ENCODE results near the gene OR13G1. TPM values are rescaled to one million over a fixed set of nuclear protein-coding genes. Genes with fewer than 3 reads are reported as not detected.

Gene OR13G1
- total RNA-seq, 1 donor from 2014 or later, result not detected

DNA sequence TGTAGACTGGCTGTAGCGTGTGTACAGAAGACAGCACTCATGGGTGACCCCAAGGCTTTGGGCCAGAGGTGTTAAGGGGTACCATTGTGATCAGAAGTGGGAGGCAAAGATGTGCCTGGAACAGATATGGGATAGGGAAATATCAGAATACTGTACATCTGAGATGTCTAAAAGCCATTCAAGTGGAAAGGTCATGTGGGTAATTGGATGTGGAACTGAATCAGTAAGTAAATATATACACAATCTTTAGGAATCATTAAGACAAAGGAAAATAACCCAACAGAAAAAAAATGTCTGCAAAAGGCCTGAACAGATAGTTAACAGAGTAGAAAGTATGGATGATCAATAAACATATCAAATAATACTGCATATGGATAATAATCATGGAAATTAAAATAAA, 26.5 kb downstream of the OR13G1 start:
- Mint-ChIP-seq H3K27me3 (ENCODE audit: insufficient read depth, low read depth) (peaks cover 2% of the 10 kb centered on the region), H3K4me3 (no peak overlapping the region)

DNA sequence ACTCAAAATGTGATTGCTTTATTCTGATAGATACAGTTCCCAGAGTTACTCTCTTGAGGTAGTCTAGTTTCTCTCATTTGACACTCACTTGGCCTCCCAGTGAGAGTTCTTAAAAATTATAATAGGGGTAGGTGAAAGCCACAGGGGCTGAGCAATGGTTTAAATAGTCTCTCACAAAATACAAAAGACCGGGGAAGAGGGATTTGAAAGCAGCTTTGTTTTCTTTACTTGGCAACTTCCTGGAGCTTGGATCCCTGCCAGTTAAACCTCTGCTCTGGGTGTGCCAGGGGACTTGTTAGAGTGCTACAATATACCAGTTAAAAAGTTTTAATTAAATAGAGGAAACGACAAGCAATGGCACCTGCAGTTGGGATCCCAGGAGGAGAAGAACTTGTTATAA, 31.7 kb downstream of the OR13G1 start:
- no peak overlapping the region for H3K4me3 Mint-ChIP-seq
- H3K27ac ChIP-seq, result peak overlapping the region; percentile 72

More for the DNA sequence above, 26.5 kb downstream of the OR13G1 start:
- Histone ChIP-seq H3K4me3 (no peak overlapping the region), H3K27me3 (no peaks in the 10 kb centered on the region), H3K9me3 (ENCODE audit: low read depth) (no peaks in the 10 kb centered on the region), H3K4me1 (peaks cover 14% of the 10 kb centered on the region), H3K79me2 (ENCODE audit: low read depth) (no peaks in the 10 kb centered on the region), H4K20me1 (ENCODE audit: low read depth) (no peaks in the 10 kb centered on the region), H2AFZ (replicated peaks) (no peak overlapping the region), H3K27ac (no peak overlapping the region), H3K4me2 (no peak overlapping the region), H3K9ac (no peak overlapping the region), H3F3A (ENCODE audit: low read depth) (peaks cover 2% of the 10 kb centered on the region), H3K36me3 (no peaks in the 10 kb centered on the region)
- TF ChIP-seq EZH2 (IDR thresholded peaks at IDR 0.05), result no peak
- TF ChIP-seq EZH2phosphoT487 (IDR thresholded peaks at IDR 0.05), result no peak
- TF ChIP-seq, protein P1, sequence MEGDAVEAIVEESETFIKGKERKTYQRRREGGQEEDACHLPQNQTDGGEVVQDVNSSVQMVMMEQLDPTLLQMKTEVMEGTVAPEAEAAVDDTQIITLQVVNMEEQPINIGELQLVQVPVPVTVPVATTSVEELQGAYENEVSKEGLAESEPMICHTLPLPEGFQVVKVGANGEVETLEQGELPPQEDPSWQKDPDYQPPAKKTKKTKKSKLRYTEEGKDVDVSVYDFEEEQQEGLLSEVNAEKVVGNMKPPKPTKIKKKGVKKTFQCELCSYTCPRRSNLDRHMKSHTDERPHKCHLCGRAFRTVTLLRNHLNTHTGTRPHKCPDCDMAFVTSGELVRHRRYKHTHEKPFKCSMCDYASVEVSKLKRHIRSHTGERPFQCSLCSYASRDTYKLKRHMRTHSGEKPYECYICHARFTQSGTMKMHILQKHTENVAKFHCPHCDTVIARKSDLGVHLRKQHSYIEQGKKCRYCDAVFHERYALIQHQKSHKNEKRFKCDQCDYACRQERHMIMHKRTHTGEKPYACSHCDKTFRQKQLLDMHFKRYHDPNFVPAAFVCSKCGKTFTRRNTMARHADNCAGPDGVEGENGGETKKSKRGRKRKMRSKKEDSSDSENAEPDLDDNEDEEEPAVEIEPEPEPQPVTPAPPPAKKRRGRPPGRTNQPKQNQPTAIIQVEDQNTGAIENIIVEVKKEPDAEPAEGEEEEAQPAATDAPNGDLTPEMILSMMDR (IDR thresholded peaks at IDR 0.05), result no peak
- H3K4me1 Mint-ChIP-seq, result peaks cover 9% of the 10 kb centered on the region
- H3K36me3 Mint-ChIP-seq, result no peaks in the 10 kb centered on the region
- H3K9me3 Mint-ChIP-seq, result no peaks in the 10 kb centered on the region
- DNase-seq (ENCODE audit: low spot score), result no peak
- no peak overlapping the region for H3K27ac Mint-ChIP-seq

DNA sequence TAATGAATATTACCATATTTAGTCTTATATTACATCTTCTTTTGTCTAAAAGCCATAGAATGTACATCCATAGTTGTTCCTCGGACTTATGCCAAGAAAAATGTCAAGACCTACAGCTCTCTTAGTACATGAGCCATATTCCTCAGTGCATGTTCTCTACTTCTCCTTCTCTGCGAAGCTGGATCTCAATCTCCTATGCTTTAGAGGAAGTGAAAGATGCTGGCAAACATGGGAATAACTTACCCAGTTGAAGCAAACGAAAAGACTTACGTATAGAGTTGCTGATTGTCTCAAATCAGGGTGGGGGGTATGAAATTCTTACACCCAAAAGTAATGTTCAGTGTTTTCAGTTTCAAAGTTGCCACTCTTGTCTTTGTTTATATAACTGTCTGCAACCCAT, 32.7 kb downstream of the OR13G1 start:
- no peaks in the 10 kb centered on the region for H3K79me2 ChIP-seq (ENCODE audit: low read depth)
- H4K20me1 ChIP-seq (ENCODE audit: low read depth), result no peaks in the 10 kb centered on the region
- Mint-ChIP-seq H3K4me1 (peaks cover 20% of the 10 kb centered on the region), H3K27ac (no peak overlapping the region), H3K9me3 (peaks cover 4% of the 10 kb centered on the region), H3K36me3 (no peaks in the 10 kb centered on the region), H3K4me3 (no peak overlapping the region), H3K27me3 (ENCODE audit: insufficient read depth, low read depth) (no peaks in the 10 kb centered on the region)
- TF ChIP-seq EZH2 (IDR thresholded peaks at IDR 0.05) (no peak), EZH2phosphoT487 (IDR thresholded peaks at IDR 0.05) (no peak)
- TF ChIP-seq, protein P1 (IDR thresholded peaks at IDR 0.05), result no peak
- peaks cover 14% of the 10 kb centered on the region for H3F3A ChIP-seq (ENCODE audit: low read depth)
- H3K4me2 ChIP-seq, result peak overlapping the region; percentile 73
- peaks cover 28% of the 10 kb centered on the region for H3K4me1 ChIP-seq
- no peak overlapping the region for H3K9ac ChIP-seq
- no peaks in the 10 kb centered on the region for H3K36me3 ChIP-seq
- DNase-seq (ENCODE audit: low spot score), result no peak
- H3K9me3 ChIP-seq (ENCODE audit: low read depth), result no peaks in the 10 kb centered on the region
- H2AFZ ChIP-seq (replicated peaks), result no peak overlapping the region
- H3K27ac ChIP-seq, result no peak overlapping the region
- H3K27me3 ChIP-seq, result no peaks in the 10 kb centered on the region
- no peak overlapping the region for H3K4me3 ChIP-seq

More for the DNA sequence above, 31.7 kb downstream of the OR13G1 start:
- H3K27me3 ChIP-seq, result no peaks in the 10 kb centered on the region
- H3F3A ChIP-seq (ENCODE audit: low read depth), result peaks cover 14% of the 10 kb centered on the region
- H3K4me3 ChIP-seq, result peak overlapping the region; percentile 16
- no peaks in the 10 kb centered on the region for H3K36me3 ChIP-seq
- Mint-ChIP-seq H3K4me1 (peaks cover 20% of the 10 kb centered on the region), H3K27ac (no peak overlapping the region), H3K27me3 (ENCODE audit: insufficient read depth, low read depth) (peaks cover under 1% of the 10 kb centered on the region), H3K36me3 (no peaks in the 10 kb centered on the region), H3K9me3 (peaks cover 4% of the 10 kb centered on the region)
- no peaks in the 10 kb centered on the region for H3K9me3 ChIP-seq (ENCODE audit: low read depth)
- peaks cover 28% of the 10 kb centered on the region for H3K4me1 ChIP-seq
- H4K20me1 ChIP-seq (ENCODE audit: low read depth), result no peaks in the 10 kb centered on the region
- peak overlapping the region; percentile 73 for H3K4me2 ChIP-seq
- H2AFZ ChIP-seq (replicated peaks), result no peak overlapping the region
- peak; percentile 78 for DNase-seq (ENCODE audit: low spot score)
- TF ChIP-seq EZH2 (IDR thresholded peaks at IDR 0.05), result no peak
- TF ChIP-seq EZH2phosphoT487 (IDR thresholded peaks at IDR 0.05), result no peak
- TF ChIP-seq, protein P1 (IDR thresholded peaks at IDR 0.05), result no peak
- H3K79me2 ChIP-seq (ENCODE audit: low read depth), result no peaks in the 10 kb centered on the region
- H3K9ac ChIP-seq, result no peak overlapping the region
